Measurements from ENCODE around the gene ATN1. TPM values are rescaled to one million over a fixed set of nuclear protein-coding genes. Genes with fewer than 3 reads are reported as not detected.
A peak's percentile ranks its signal among the peaks of the same experiment; 100 is the strongest.

Gene ATN1
- total and polyA plus RNA-seq, 2 of the 8 experiments (the other 6 are each of a cell fraction or from before 2014, with no cell fraction given): 20.6 to 73.4 TPM

DNA sequence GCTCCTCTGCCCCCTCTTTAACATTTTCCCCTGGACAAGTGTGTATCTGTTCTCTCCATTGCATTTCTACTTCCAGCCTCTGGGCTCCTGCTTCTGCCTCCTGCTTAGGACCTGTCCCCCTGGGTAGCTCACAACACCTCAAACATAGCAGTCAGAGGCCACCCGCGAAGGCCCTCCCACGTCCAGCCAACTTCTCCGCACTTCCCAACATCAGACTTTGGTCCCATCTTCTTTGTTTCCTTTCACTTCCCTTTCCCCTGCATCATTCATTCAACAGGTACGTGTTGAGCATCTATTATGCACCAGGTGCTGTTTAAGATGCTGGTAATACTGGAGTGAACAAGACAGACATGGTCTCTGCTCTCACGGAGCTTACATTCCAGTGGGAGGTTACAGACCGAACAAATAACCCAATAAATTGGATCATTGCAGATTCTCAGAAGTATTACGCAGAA, 19.2 kb downstream of the ATN1 start:
- 63% methylated on average over 8 of the region's 8 CpGs; no CpG with 5 or more reads in 1 of the 2 experiments for WGBS, 2 experiments (ENCODE audit: extremely low coverage in 1 of 2, insufficient coverage in 1 of 2, insufficient read length in 1 of 2, insufficient replicate concordance in 2 of 2, low coverage in 1 of 2, low lambda C conversion rate in 2 of 2, missing lambda C conversion rate in 1 of 2)
- no peak for TF ChIP-seq NRF1 (IDR thresholded peaks at IDR 0.05; ENCODE audit: low read depth, low read length)
- TF ChIP-seq ASH2L (IDR thresholded peaks at IDR 0.05; ENCODE audit: low read length): peak; percentile 8
- Histone ChIP-seq H2BK15ac (ENCODE audit: low read length) (no peak overlapping the region; the same call in 1 of the 2 replicates), H3K14ac (ENCODE audit: insufficient read length) (no peak overlapping the region), H3K27ac (ENCODE audit: low read depth, low read length) (peak overlapping the region; percentile 39; the same call in 1 of the 2 replicates), H3K4me1 (replicated peaks in 1 of 4; ENCODE audit: control insufficient read depth in 3 of 4, insufficient read depth in 4 of 4, low read length in 3 of 4) (peaks cover 6 to 27% (median 14%) of the 10 kb centered on the region in 4 experiments), H3K4me3 (ENCODE audit: extremely low read depth in 1 of 4, insufficient read depth in 2 of 4, low read depth in 3 of 4, low read length in 4 of 4) (peak overlapping the region; percentile 47 to 68 (median 50)), H2BK20ac (ENCODE audit: low read length) (no peak overlapping the region; the same call in 1 of the 2 replicates), H3K23me2 (ENCODE audit: low read depth, low read length) (peaks cover 11% of the 10 kb centered on the region), H3K23ac (ENCODE audit: insufficient read length) (no peak overlapping the region), H3K9me3 (ENCODE audit: insufficient read depth in 2 of 2, low read depth in 1 of 2, low read length in 1 of 2) (no peaks in the 10 kb centered on the region), H2AK5ac (ENCODE audit: low read depth, low read length) (no peak overlapping the region), H3K4ac (replicated peaks; ENCODE audit: insufficient read length, low read depth, low read length) (peak overlapping the region; percentile 4), H2BK5ac (ENCODE audit: low read depth, low read length) (0 out of 2 replicates have a peak overlapping the region, but pooled peaks have one; percentile 22), H3K4me2 (ENCODE audit: insufficient read depth in 1 of 2, low read depth in 2 of 2, low read length in 2 of 2) (peak overlapping the region; percentile 56 to 84), H3K56ac (replicated peaks; ENCODE audit: insufficient read length, low read depth, low read length) (no peak overlapping the region), H2BK120ac (replicated peaks; ENCODE audit: low read depth, low read length) (no peak overlapping the region), H2AFZ (ENCODE audit: low read length) (no peak overlapping the region), H2BK12ac (ENCODE audit: low read depth, low read length) (no peak overlapping the region; the same call in 1 of the 2 replicates), H3K27me3 (replicated peaks in 1 of 4; ENCODE audit: control insufficient read depth in 3 of 4, extremely low read depth in 1 of 4, insufficient read depth in 3 of 4, low read length in 3 of 4) (no peaks in the 10 kb centered on the region), H3K18ac (ENCODE audit: extremely low read depth, low read length) (peak overlapping the region; percentile 62), H3K79me2 (ENCODE audit: control insufficient read depth in 1 of 2, insufficient read depth in 2 of 2, low read length in 2 of 2) (no peaks in the 10 kb centered on the region; a peak in 1 of 4 replicates), H3K36me3 (ENCODE audit: control insufficient read depth in 2 of 4, insufficient read depth in 4 of 4, low read length in 3 of 4) (no peaks in the 10 kb centered on the region), H3K79me1 (ENCODE audit: low read depth, low read length) (peaks cover 5% of the 10 kb centered on the region), H4K20me1 (replicated peaks in 1 of 2; ENCODE audit: control insufficient read depth in 1 of 2, insufficient read depth in 2 of 2, low read length in 2 of 2) (no peaks in the 10 kb centered on the region), H4K8ac (ENCODE audit: extremely low read depth, insufficient read depth, low read length) (no peak overlapping the region), H4K91ac (replicated peaks; ENCODE audit: insufficient read length, low read length) (no peak overlapping the region), H3K9ac (replicated peaks in 1 of 4; ENCODE audit: extremely low read depth in 1 of 4, low read depth in 3 of 4, low read length in 3 of 4) (peak overlapping the region in 3 of 4 experiments; percentile 2 to 43 (median 8); a peak in 2 of 7 replicates), H4K5ac (ENCODE audit: insufficient read length, low read depth, low read length) (no peak overlapping the region)
- no peak for DNase-seq (ENCODE audit: low read depth in 1 of 2, low spot score in 2 of 2)
- FAIRE-seq: no peak
- ChIA-PET CTCF (ENCODE audit: partially characterized antibody) (interaction anchor here (1.0 to 20.2 kb wide), 12 partner anchors 11 to 198 kb away, joined by 3 to 277 read pairs (median 7); partner anchors contain the start of genes ATN1, C1RL, SPSB2 and TPI1), POLR2A (ENCODE audit: partially characterized antibody) (interaction anchor here (1.5 to 44.0 kb wide), 7 partner anchors 22 to 166 kb away, joined by 4 to 1596 read pairs (median 27); partner anchors contain the start of genes ATN1, C1RL, CDCA3 and EMG1)

Measured in H1 (cell line).